Measurements from ENCODE around the gene SLC38A9. TPM values are rescaled to one million over a fixed set of nuclear protein-coding genes. Genes with fewer than 3 reads are reported as not detected.

The SLC38A9 gene
- total and polyA plus RNA-seq, 3 donors from 2014 or later = 25.3 to 50.1 (median 32.1) TPM

DNA sequence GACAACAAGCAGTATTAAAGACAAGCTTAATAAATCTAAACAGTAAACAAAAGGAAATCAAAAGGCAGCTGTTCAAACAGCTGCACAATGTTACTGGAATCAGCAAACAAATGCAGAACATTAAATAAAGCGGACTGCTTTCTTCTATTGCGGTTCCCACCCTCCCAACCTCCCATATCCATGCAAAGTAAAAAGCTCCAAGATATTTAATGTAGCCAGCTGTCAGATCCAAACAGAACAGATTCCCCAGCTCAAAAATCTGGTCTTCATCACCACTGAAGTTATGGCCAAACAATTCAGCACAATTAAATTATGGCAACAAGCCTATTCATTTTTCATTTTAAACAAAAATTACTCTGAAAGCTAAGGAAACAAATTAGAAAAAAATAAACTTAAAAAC, 75.9 kb downstream of the SLC38A9 start:
- Histone ChIP-seq H3K36me3 (ENCODE audit: low read depth, missing control alignments) (no peaks in the 10 kb centered on the region), H3K4me1 (peaks cover 4% of the 10 kb centered on the region), H3K27ac (peak overlapping the region in 1 of 2 donors; percentile 57), H3K9me3 (no peaks in the 10 kb centered on the region), H3K27me3 (no peaks in the 10 kb centered on the region), H3K4me3 (no peak overlapping the region)
- DNase-seq = no peak
- TF ChIP-seq POLR2A (IDR thresholded peaks at IDR 0.05) = no peak
- TF ChIP-seq, protein P1, sequence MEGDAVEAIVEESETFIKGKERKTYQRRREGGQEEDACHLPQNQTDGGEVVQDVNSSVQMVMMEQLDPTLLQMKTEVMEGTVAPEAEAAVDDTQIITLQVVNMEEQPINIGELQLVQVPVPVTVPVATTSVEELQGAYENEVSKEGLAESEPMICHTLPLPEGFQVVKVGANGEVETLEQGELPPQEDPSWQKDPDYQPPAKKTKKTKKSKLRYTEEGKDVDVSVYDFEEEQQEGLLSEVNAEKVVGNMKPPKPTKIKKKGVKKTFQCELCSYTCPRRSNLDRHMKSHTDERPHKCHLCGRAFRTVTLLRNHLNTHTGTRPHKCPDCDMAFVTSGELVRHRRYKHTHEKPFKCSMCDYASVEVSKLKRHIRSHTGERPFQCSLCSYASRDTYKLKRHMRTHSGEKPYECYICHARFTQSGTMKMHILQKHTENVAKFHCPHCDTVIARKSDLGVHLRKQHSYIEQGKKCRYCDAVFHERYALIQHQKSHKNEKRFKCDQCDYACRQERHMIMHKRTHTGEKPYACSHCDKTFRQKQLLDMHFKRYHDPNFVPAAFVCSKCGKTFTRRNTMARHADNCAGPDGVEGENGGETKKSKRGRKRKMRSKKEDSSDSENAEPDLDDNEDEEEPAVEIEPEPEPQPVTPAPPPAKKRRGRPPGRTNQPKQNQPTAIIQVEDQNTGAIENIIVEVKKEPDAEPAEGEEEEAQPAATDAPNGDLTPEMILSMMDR (IDR thresholded peaks at IDR 0.05) = no peak
- WGBS, 2 donors = 59 to 71% methylated on average over 2 of the region's 2 CpGs
- intact Hi-C loops (cut with DNase I; ENCODE audit: low total_unique reads) = no loop called here

DNA sequence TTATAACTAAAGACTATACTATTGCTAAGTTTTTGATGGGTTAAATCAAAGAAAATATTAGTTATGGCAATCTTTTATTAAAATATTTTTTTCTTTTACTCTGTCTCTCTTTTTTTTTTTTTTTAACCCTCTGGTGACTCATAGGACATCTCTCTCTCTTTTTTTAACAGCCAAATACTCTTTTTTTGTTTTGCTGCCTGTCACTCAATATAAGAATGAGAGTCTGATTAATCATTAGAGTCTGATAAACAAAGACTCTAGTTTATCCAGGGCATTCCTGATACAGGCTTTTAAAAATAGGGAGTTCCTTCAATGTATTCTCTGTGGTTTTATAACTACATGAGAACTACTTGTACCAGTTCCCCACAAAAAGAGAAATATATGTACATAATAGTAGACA, 77.3 kb downstream of the SLC38A9 start:
- intact Hi-C loops (cut with DNase I; ENCODE audit: low total_unique reads) = no loop called here
- no peak for TF ChIP-seq POLR2A (IDR thresholded peaks at IDR 0.05)
- no peaks in the 10 kb centered on the region for H3K9me3 ChIP-seq
- H3K27me3 ChIP-seq = no peaks in the 10 kb centered on the region
- H3K27ac ChIP-seq = peak overlapping the region in 1 of 2 donors; percentile 57
- peaks cover 4% of the 10 kb centered on the region for H3K4me1 ChIP-seq
- DNase-seq = no peak
- no peak overlapping the region for H3K4me3 ChIP-seq
- H3K36me3 ChIP-seq (ENCODE audit: low read depth, missing control alignments) = no peaks in the 10 kb centered on the region

DNA sequence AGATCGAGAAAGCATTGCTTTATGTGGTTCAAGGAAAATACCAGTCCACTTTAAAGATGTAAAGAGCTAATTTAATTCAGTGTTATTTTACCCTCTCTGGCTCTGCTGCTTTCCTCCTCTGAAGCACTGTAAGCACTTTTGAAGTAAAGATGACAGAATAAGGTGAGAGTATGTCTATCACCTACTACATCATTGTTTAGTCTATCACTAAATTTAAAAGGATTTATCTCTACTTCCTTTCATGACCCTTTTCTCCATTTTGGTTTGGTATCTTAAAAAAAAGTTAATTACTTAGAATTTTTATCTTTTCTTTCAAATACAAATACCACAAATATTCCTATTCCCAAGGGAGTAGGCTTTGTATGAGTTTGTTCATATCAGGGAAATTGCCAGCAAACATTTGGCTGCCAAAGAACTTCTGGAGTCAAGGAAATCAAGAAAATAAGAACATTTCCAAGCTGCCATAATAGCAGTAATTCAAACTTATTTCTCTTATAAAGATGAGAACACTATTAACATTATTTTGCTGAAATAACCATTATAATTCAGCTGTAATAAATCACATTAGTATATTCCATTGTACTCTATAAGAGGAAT, 77.8 kb downstream of the SLC38A9 start:
- no peaks in the 10 kb centered on the region for H3K9me3 ChIP-seq
- no peaks in the 10 kb centered on the region for H3K27me3 ChIP-seq
- intact Hi-C loops (cut with DNase I; ENCODE audit: low total_unique reads) = no loop called here
- no peak overlapping the region for H3K4me3 ChIP-seq
- 56 to 64% methylated on average over 1 of the region's 1 CpG for WGBS, 2 donors
- peak overlapping the region in 1 of 2 donors; percentile 57 for H3K27ac ChIP-seq
- H3K4me1 ChIP-seq = peaks cover 4% of the 10 kb centered on the region
- no peaks in the 10 kb centered on the region for H3K36me3 ChIP-seq (ENCODE audit: low read depth, missing control alignments)
- DNase-seq = peak; percentile 54
- TF ChIP-seq POLR2A (IDR thresholded peaks at IDR 0.05) = no peak

DNA sequence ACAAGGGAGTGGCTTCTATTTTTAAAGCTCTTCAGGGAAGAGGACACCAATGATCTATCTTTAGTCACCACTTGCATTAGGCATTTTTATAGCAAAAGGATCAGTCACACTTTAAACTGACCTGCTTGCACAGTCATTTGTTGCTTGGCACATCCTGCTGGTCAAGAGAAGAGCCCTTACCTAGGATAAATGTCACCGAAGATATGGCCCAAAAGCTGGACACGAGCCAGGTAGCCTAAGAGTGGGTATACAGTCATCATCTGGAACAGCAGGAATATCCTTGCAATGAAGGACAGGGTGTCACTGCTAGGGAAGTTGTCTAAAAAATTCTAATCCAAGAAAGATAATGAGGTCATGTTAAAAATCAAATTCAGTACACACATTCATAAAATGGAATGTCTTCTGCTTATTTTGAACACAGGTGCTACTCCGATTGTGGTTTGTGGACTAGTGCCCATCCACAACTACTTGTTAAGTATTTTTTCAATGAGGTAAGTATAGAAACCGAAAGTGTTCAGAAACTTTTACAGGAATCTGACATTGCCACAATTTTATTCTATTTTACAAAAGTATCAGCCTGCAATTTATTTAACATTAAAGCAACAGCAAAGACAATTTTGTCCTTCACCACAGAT, 78.4 kb downstream of the SLC38A9 start:
- H3K4me3 ChIP-seq = no peak overlapping the region
- WGBS, 2 donors = 62 to 72% methylated on average over 4 of the region's 4 CpGs
- H3K27me3 ChIP-seq = no peaks in the 10 kb centered on the region
- intact Hi-C loops (cut with DNase I; ENCODE audit: low total_unique reads) = no loop called here
- H3K4me1 ChIP-seq = peaks cover 4% of the 10 kb centered on the region
- no peak for DNase-seq
- H3K36me3 ChIP-seq (ENCODE audit: low read depth, missing control alignments) = no peaks in the 10 kb centered on the region
- peak overlapping the region in 1 of 2 donors; percentile 57 for H3K27ac ChIP-seq
- H3K9me3 ChIP-seq = no peaks in the 10 kb centered on the region
- TF ChIP-seq, protein P1 (IDR thresholded peaks at IDR 0.05) = no peak
- no peak for TF ChIP-seq POLR2A (IDR thresholded peaks at IDR 0.05)

DNA sequence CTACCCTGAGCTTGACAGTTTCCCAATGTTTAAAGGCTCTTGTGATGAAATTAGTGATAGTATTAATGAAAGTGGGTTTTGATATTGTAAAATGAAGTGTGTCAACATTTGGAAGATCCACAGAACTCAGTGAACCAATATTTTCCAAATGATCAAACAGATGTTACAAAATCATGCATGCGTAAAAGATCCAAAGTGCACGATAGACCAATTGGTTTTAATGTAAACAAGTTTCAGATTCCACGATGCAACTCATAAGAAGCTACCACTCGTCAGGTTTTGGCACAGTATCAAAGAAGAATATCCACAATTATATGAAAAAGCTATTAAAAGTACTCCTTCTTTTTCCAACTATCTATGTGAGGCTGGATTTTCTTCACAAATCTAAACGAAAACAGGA, 82.3 kb downstream of the SLC38A9 start:
- TF ChIP-seq POLR2A (IDR thresholded peaks at IDR 0.05) = no peak
- TF ChIP-seq, protein P1 (IDR thresholded peaks at IDR 0.05) = no peak
- intact Hi-C loops (cut with DNase I; ENCODE audit: low total_unique reads) = no loop called here
- WGBS, 2 donors = 85 to 86% methylated on average over 5 of the region's 5 CpGs
- H3K27me3 ChIP-seq = no peaks in the 10 kb centered on the region
- no peaks in the 10 kb centered on the region for H3K9me3 ChIP-seq
- no peaks in the 10 kb centered on the region for H3K4me1 ChIP-seq
- H3K4me3 ChIP-seq = no peak overlapping the region
- H3K27ac ChIP-seq = no peak overlapping the region
- H3K36me3 ChIP-seq (ENCODE audit: low read depth, missing control alignments) = no peaks in the 10 kb centered on the region
- no peak for DNase-seq

DNA sequence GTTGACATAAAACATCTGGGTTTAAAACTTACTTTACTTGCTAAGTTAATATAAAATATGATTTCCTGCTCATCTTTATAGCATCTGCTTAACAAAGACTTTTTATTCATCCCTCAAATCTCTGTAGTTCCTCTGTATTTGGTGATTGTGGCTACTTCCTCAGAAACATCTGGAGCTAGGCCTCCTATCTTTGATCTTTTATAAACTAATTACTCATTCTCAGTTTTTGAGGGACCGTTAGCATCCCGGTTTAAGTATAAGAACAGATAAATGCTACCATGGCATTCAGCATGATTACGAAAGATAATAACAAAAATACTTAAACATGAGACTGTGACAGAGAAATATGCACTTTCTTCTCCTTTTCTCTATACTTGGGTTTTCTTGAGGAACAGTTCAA, 85.3 kb downstream of the SLC38A9 start:
- no peak for TF ChIP-seq POLR2A (IDR thresholded peaks at IDR 0.05)
- TF ChIP-seq, protein P1 (IDR thresholded peaks at IDR 0.05) = no peak
- Histone ChIP-seq H3K9me3 (no peaks in the 10 kb centered on the region), H3K27ac (no peak overlapping the region), H3K36me3 (ENCODE audit: low read depth, missing control alignments) (no peaks in the 10 kb centered on the region), H3K4me3 (no peak overlapping the region), H3K27me3 (no peaks in the 10 kb centered on the region), H3K4me1 (no peaks in the 10 kb centered on the region)
- no peak for DNase-seq
- intact Hi-C loops (cut with DNase I; ENCODE audit: low total_unique reads) = no loop called here
- 59 to 65% methylated on average over 3 of the region's 3 CpGs for WGBS, 2 donors

All from testis (tissue), 3 donors.